Endothelial cell of umbilical vein (primary cell): ENCODE data around the gene KIF5C. TPM values are rescaled to one million over a fixed set of nuclear protein-coding genes. Genes with fewer than 3 reads are reported as not detected.

Experiments used
- BruUV-seq: library from RNA; stranded (reverse); fragments of 400-500 nt; replicated peaks from 2 replicates; lab custom pipeline; 2021; lab: Mats Ljungman, UMichigan
- CTCF ChIA-PET: fragments of 300-600, 350-600 bp; sonication (Branson Sonifier 250); formaldehyde crosslinking; loops from one replicate; lab custom pipeline; 2021; ENCODE audit warnings: antibody characterized with exemption, inconsistent platforms; lab: Charles Lee
- POLR2A ChIA-PET: fragments of 300-600, 350-600 bp; sonication (Branson Sonifier 250); formaldehyde crosslinking; loops from one replicate; lab custom pipeline; 2021; ENCODE audit warnings: antibody characterized with exemption, inconsistent platforms; lab: Charles Lee
- DNase-seq: peaks from one replicate; pipeline ENCODE4 v3.0.0-alpha.2; 2011; ENCODE audit warnings: low read depth, low spot score
- FAIRE-seq: peaks from 2 replicates; lab custom pipeline; 2011; peaks lifted over from hg19 to GRCh38; lab: Jason Lieb, UNC
- H2AFZ ChIP-seq: 2 replicates; pipeline ENCODE4 v1.6.0; 2012; ENCODE audit warnings: low read depth, low read length, control low read depth, inconsistent platforms
- H3K27ac ChIP-seq: 2 replicates; pipeline ENCODE4 v1.5.1; 2011; ENCODE audit warnings: low read depth, mild to moderate bottlenecking, control low read depth, low read length, moderate library complexity; ENCODE audit not compliant: insufficient read depth
- H3K27me3 ChIP-seq, 2 experiments: 2 replicates each; pipeline versions ENCODE4 v1.6.0 to v1.6.1; 2011; ENCODE audit warnings: low read length in 2 of 2, mixed read lengths in 1 of 2; ENCODE audit not compliant: control insufficient read depth in 2 of 2, insufficient read depth in 2 of 2
- H3K36me3 ChIP-seq, 2 experiments: 2 replicates in 1 of 2; 3 replicates in 1 of 2; pipeline ENCODE4 v1.5.1; 2011; ENCODE audit warnings: low read length in 2 of 2, mild to moderate bottlenecking in 1 of 2, moderate library complexity in 1 of 2; ENCODE audit not compliant: control insufficient read depth in 2 of 2, insufficient read depth in 2 of 2; ENCODE audit errors: extremely low read depth in 1 of 2
- H3K4me1 ChIP-seq: 3 replicates; pipeline ENCODE4 v1.5.1; 2011; ENCODE audit warnings: mild to moderate bottlenecking, low read length; ENCODE audit not compliant: control insufficient read depth, insufficient read depth; ENCODE audit errors: extremely low read depth
- H3K4me2 ChIP-seq: 2 replicates; pipeline ENCODE4 v1.6.1; 2011; ENCODE audit warnings: low read length, control low read depth, mixed read lengths; ENCODE audit not compliant: insufficient read depth
- H3K4me3 ChIP-seq, 3 experiments: fragments of 200-600 bp in 1 of 3; sonication (generic), shearing (Covaris generic) in 1 of 3; replicated peaks in 1 of 3; 2 replicates each; pipeline ENCODE4 v1.5.1; 2011 to 2016; ENCODE audit warnings: control low read depth in 3 of 3, low read length in 3 of 3, mild to moderate bottlenecking in 2 of 3, inconsistent platforms in 1 of 3, low read depth in 1 of 3, moderate library complexity in 1 of 3; ENCODE audit not compliant: insufficient read depth in 1 of 3
- H3K79me2 ChIP-seq: 2 replicates; pipeline ENCODE4 v1.6.0; 2012; ENCODE audit warnings: low read length, inconsistent platforms; ENCODE audit not compliant: control insufficient read depth, insufficient read depth
- H3K9ac ChIP-seq: replicated peaks from 2 replicates; pipeline ENCODE3; 2011; ENCODE audit warnings: low read length, control low read depth; ENCODE audit not compliant: insufficient read depth; ENCODE audit errors: extremely low read depth
- H3K9me1 ChIP-seq: replicated peaks from 3 replicates; pipeline ENCODE4 v1.6.0; 2011; ENCODE audit warnings: mild to moderate bottlenecking, low read length; ENCODE audit not compliant: control insufficient read depth, insufficient read depth; ENCODE audit errors: extremely low read depth
- H3K9me3 ChIP-seq: replicated peaks from 2 replicates; pipeline ENCODE4 v1.5.1; 2012; ENCODE audit warnings: low read length, inconsistent platforms; ENCODE audit not compliant: control insufficient read depth, insufficient read depth
- H4K20me1 ChIP-seq: replicated peaks from 2 replicates; pipeline ENCODE3; 2011; ENCODE audit warnings: mild to moderate bottlenecking, low read length; ENCODE audit not compliant: control insufficient read depth, insufficient read depth; ENCODE audit errors: extremely low read depth
- FOS ChIP-seq: IDR thresholded peaks from 2 replicates; pipeline ENCODE4 v1.6.1; 2011; ENCODE audit warnings: mild to moderate bottlenecking, low read length, moderate library complexity, borderline replicate concordance; ENCODE audit not compliant: insufficient read depth
- GATA2 ChIP-seq: IDR thresholded peaks from 2 replicates; pipeline ENCODE4 v1.7.0; 2011; ENCODE audit warnings: low read depth, mild to moderate bottlenecking, moderate library complexity, mixed read lengths, low read length; ENCODE audit not compliant: insufficient read length, insufficient read depth
- JUN ChIP-seq: IDR thresholded peaks from 2 replicates; pipeline ENCODE4 v1.6.1; 2011; ENCODE audit warnings: borderline replicate concordance, low read depth; ENCODE audit not compliant: insufficient read length, insufficient read depth
- POLR2AphosphoS5 ChIP-seq: IDR thresholded peaks from 2 replicates; pipeline ENCODE4 v1.6.1; 2012; ENCODE audit warnings: low read depth, mild to moderate bottlenecking, control low read depth, low read length, moderate library complexity; ENCODE audit not compliant: insufficient read depth
- dilution Hi-C: fragments of 300-500 bp; cut with MboI; formaldehyde crosslinking; loops from one replicate; pipeline ENCODE4 v1.15.0; 2019; ENCODE audit warnings: low sequenced_read_pairs; ENCODE audit not compliant: extremely low pct_ligation_motif_present
- intact Hi-C: fragments of 100-400 bp; cut with micrococcal nuclease; formaldehyde crosslinking; loops from one replicate; pipeline ENCODE4 v1.10.0; 2022
- polyA plus RNA-seq, 4 experiments: library from polyadenylated mRNA; depleted of rRNA in 3 of 4; stranded (reverse) in 3 of 4; unstranded in 1 of 4; fragments of >200 nt; gene quantifications; 2 replicates each; pipeline versions ENCODE4 v1.2.1 to v1.2.3, GENCODE V29; 2011 to 2012; ENCODE audit warnings: missing spikeins in 1 of 4
- total RNA-seq: library from RNA; stranded (reverse); gene quantifications from 2 replicates; pipeline ENCODE4 v1.2.3, GENCODE V29; 2021
- TF ChIP-seq, protein P1 (sequence below): IDR thresholded peaks from 2 replicates; pipeline ENCODE4 v1.6.1; 2011; ENCODE audit not compliant: insufficient read depth, insufficient read length
- TF ChIP-seq, protein P2 (sequence below), 2 donors: IDR thresholded peaks; 1 replicate in 1 of 2; 2 replicates in 1 of 2; pipeline ENCODE4 v1.5.1; 2011; ENCODE audit warnings: low read length in 2 of 2, mild to moderate bottlenecking in 2 of 2, moderate library complexity in 2 of 2, control low read depth in 1 of 2, inconsistent platforms in 1 of 2, low read depth in 1 of 2; ENCODE audit not compliant: insufficient read depth in 1 of 2; ENCODE audit errors: extremely low read depth in 1 of 2

KIF5C gene
- total and polyA plus RNA-seq, 2 donors (not counting 3 experiments of a cell fraction or from before 2014, with no cell fraction given), result 0.01 to 0.55 TPM

DNA sequence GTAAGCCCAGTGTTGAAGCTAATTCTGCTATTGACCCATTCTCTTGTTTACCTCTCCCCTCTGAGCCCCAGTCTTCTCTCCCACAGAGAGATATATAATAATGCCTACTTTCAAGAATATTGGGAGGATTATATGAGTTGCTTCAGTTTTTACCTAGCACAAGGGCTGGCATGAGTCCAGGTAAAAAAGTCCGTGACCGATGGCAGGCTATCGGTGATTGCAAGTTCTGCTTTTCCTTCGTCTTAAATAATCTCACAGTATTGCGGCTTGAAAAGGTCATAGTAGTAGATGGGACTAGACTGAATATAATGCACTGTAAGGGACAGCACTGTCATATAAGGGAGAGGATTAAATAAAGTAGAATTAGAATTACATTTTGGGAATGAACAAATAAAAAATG lies 77.6 kb downstream of the KIF5C start:
- H3K4me2 ChIP-seq, result no peak overlapping the region
- FAIRE-seq (no peak), DNase-seq (no peak)
- intact Hi-C loops (no loop called here), dilution Hi-C loops (no loop called here)
- H3K9me3 ChIP-seq, result no peaks in the 10 kb centered on the region
- no peaks in the 10 kb centered on the region for H4K20me1 ChIP-seq
- no peaks in the 10 kb centered on the region for H3K36me3 ChIP-seq
- no TSS peak for BruUV-seq
- H2AFZ ChIP-seq, result no peak overlapping the region
- ChIA-PET POLR2A (no interaction called here), CTCF (no interaction called here)
- H3K79me2 ChIP-seq, result no peaks in the 10 kb centered on the region
- no peaks in the 10 kb centered on the region for H3K9me1 ChIP-seq
- H3K4me1 ChIP-seq, result no peaks in the 10 kb centered on the region
- TF ChIP-seq FOS (no peak), JUN (no peak), POLR2AphosphoS5 (no peak), GATA2 (no peak)
- TF ChIP-seq, protein P1, sequence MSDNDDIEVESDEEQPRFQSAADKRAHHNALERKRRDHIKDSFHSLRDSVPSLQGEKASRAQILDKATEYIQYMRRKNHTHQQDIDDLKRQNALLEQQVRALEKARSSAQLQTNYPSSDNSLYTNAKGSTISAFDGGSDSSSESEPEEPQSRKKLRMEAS, result no peak
- TF ChIP-seq, protein P2, sequence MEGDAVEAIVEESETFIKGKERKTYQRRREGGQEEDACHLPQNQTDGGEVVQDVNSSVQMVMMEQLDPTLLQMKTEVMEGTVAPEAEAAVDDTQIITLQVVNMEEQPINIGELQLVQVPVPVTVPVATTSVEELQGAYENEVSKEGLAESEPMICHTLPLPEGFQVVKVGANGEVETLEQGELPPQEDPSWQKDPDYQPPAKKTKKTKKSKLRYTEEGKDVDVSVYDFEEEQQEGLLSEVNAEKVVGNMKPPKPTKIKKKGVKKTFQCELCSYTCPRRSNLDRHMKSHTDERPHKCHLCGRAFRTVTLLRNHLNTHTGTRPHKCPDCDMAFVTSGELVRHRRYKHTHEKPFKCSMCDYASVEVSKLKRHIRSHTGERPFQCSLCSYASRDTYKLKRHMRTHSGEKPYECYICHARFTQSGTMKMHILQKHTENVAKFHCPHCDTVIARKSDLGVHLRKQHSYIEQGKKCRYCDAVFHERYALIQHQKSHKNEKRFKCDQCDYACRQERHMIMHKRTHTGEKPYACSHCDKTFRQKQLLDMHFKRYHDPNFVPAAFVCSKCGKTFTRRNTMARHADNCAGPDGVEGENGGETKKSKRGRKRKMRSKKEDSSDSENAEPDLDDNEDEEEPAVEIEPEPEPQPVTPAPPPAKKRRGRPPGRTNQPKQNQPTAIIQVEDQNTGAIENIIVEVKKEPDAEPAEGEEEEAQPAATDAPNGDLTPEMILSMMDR (IDR thresholded peaks at IDR 0.05; ENCODE audit: extremely low read depth in 1 of 2, insufficient read depth in 1 of 2, low read depth in 1 of 2, low read length in 2 of 2), result no peak
- peaks cover 0 to 3% of the 10 kb centered on the region in 2 experiments for H3K27me3 ChIP-seq
- no peak overlapping the region for H3K27ac ChIP-seq
- no peak overlapping the region for H3K4me3 ChIP-seq
- H3K9ac ChIP-seq, result no peak overlapping the region
